Measurements from ENCODE around the gene CLEC2D.

The CLEC2D gene

DNA sequence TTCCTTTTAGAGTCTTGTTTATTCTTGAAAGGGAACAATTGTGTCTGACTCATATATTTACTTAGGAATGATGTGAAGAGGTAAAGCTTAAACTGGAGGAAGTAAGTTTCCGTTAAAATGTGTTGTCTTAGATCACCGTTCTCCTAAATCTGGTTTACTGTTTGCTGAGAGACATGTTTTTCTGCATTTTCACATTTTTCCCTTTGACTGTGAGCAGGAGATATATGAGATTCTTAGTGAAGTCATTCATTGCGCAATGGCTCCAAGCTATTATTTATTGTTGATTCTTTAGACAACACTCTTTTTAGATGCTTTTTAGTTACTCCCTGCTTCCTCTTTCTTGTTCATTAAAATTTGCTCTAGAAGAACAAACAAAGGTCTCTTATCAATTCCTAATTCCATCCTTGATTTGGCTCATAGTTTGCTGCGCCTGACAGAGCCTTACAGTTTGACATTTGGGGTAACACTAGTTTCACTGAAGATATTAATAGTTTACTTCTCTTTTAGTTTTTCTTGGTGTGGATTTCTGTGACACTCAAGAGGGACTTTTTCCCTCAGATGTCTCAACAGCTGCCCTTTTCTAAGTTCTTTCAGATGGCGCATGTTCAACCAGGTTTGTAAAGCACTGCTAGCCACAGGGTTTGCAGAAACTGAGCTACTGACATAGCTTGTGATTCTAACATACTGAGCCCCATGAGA is 52.0 kb downstream of the CLEC2D start:
- Histone ChIP-seq H2BK5ac (ENCODE audit: low read depth, low read length, poor library complexity, severe bottlenecking) (no peak overlapping the region), H3K4me1 (ENCODE audit: control insufficient read depth, insufficient read depth, low read depth, low read length) (no peaks in the 10 kb centered on the region), H3K23ac (ENCODE audit: low read length in 2 of 2) (no peak overlapping the region), H2BK12ac (ENCODE audit: low read length in 2 of 2) (no peak overlapping the region), H2AK5ac (ENCODE audit: low read length, severe bottlenecking) (no peak overlapping the region), H3K4me3 (ENCODE audit: insufficient read depth in 1 of 2, low read depth in 1 of 2, low read length in 2 of 2) (no peak overlapping the region), H3K4ac (ENCODE audit: low read depth in 1 of 2, low read length in 2 of 2) (no peak overlapping the region), H2AFZ (ENCODE audit: low read depth, low read length) (no peak overlapping the region), H3K14ac (ENCODE audit: low read length in 2 of 2) (no peak overlapping the region), H3K27ac (ENCODE audit: low read length, poor library complexity, severe bottlenecking) (no peak overlapping the region), H3K79me1 (replicated peaks; ENCODE audit: low read length, poor library complexity, severe bottlenecking) (no peaks in the 10 kb centered on the region), H3K4me2 (ENCODE audit: low read length, poor library complexity, severe bottlenecking) (no peak overlapping the region), H4K91ac (ENCODE audit: low read length) (no peak overlapping the region), H3K27me3 (ENCODE audit: control insufficient read depth in 1 of 2, insufficient read depth in 1 of 2, low read length in 2 of 2) (no peaks in the 10 kb centered on the region), H2BK15ac (ENCODE audit: low read depth, poor library complexity, severe bottlenecking) (no peak overlapping the region), H3K9me3 (ENCODE audit: control insufficient read depth, low read length) (no peaks in the 10 kb centered on the region), H3K9ac (ENCODE audit: low read length) (no peak overlapping the region), H3K18ac (ENCODE audit: low read depth in 1 of 2, low read length in 2 of 2) (no peak overlapping the region), H3K36me3 (ENCODE audit: control insufficient read depth in 1 of 2, insufficient read depth in 2 of 2, low read depth in 1 of 2, low read length in 2 of 2) (no peaks in the 10 kb centered on the region), H2BK120ac (ENCODE audit: low read depth, low read length) (no peak overlapping the region), H4K8ac (ENCODE audit: low read length) (no peak overlapping the region)
- peak; percentile 65 for DNase-seq
- 28% methylated on average over 4 of the region's 5 CpGs for whole genome bisulfite sequencing

DNA sequence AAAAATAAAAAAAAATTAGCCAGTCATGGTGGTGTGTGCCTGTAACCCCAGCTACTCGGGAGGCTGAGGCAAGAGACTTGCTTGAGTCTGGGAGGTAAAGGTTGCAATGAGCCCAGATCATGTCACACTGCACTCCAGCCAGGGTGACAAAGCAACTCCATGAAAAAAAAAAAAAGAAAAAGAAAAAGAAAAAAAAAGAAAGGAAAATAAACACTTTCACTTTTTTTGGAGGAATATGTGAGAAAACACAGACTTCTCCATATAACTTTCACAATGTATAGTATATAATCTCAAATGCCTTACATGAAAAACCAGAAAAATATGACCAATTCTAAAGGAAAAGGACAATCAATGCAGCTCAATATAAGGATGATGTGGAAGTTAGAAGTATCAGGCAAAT is 54.5 kb downstream of the CLEC2D start:
- no peaks in the 10 kb centered on the region for H3K9me3 ChIP-seq (ENCODE audit: control insufficient read depth, low read length)
- H3K4me3 ChIP-seq (ENCODE audit: insufficient read depth in 1 of 2, low read depth in 1 of 2, low read length in 2 of 2): no peak overlapping the region
- H3K27ac ChIP-seq (ENCODE audit: low read length, poor library complexity, severe bottlenecking): no peak overlapping the region
- H3K4ac ChIP-seq (ENCODE audit: low read depth in 1 of 2, low read length in 2 of 2): no peak overlapping the region
- no peaks in the 10 kb centered on the region for H3K36me3 ChIP-seq (ENCODE audit: control insufficient read depth in 1 of 2, insufficient read depth in 2 of 2, low read depth in 1 of 2, low read length in 2 of 2)
- no peak overlapping the region for H3K23ac ChIP-seq (ENCODE audit: low read length in 2 of 2)
- H2BK5ac ChIP-seq (ENCODE audit: low read depth, low read length, poor library complexity, severe bottlenecking): no peak overlapping the region
- H3K14ac ChIP-seq (ENCODE audit: low read length in 2 of 2): no peak overlapping the region
- H3K9ac ChIP-seq (ENCODE audit: low read length): no peak overlapping the region
- H3K4me2 ChIP-seq (ENCODE audit: low read length, poor library complexity, severe bottlenecking): no peak overlapping the region
- H3K4me1 ChIP-seq (ENCODE audit: control insufficient read depth, insufficient read depth, low read depth, low read length): no peaks in the 10 kb centered on the region
- H2BK15ac ChIP-seq (ENCODE audit: low read depth, poor library complexity, severe bottlenecking): no peak overlapping the region
- no peak overlapping the region for H3K18ac ChIP-seq (ENCODE audit: low read depth in 1 of 2, low read length in 2 of 2)
- no peak overlapping the region for H2BK120ac ChIP-seq (ENCODE audit: low read depth, low read length)
- H2BK12ac ChIP-seq (ENCODE audit: low read length in 2 of 2): no peak overlapping the region
- H3K27me3 ChIP-seq (ENCODE audit: control insufficient read depth in 1 of 2, insufficient read depth in 1 of 2, low read length in 2 of 2): no peaks in the 10 kb centered on the region
- no peak for DNase-seq
- no peak overlapping the region for H2AFZ ChIP-seq (ENCODE audit: low read depth, low read length)
- no peaks in the 10 kb centered on the region for H3K79me1 ChIP-seq (replicated peaks; ENCODE audit: low read length, poor library complexity, severe bottlenecking)
- no peak overlapping the region for H2AK5ac ChIP-seq (ENCODE audit: low read length, severe bottlenecking)
- no peak overlapping the region for H4K8ac ChIP-seq (ENCODE audit: low read length)
- no peak overlapping the region for H4K91ac ChIP-seq (ENCODE audit: low read length)
- 100% methylated on average over 1 of the region's 1 CpG for WGBS

DNA sequence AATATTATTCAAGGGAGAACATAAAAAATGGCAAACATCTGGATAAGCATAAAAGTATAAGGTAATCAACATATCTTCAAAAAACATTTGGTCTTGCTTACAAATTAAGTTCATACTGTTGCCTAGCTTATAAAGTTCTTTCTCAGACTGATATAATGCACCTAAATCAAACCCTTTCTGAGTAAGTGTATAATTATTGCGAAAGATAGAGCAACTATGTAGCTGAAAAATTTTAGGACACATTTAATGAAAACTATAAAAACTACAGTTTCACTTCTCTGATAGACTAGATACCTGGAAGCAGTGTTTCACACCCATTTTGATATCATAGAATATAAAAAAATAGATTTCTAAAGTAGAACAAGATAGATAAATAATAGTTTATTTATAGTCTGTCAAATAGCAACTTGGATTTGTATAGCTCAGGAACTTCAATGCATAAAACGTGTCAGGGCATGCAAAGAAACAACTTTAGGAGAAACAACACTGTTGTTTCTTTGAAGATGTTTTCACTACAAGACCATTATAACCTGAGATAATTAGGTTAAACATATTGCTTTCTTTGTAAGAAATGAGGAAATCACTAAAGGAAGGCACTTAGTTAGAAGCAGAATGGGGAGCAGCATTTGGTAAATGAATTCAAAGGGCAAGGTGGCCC is 55.8 kb downstream of the CLEC2D start:
- Histone ChIP-seq H3K4me1 (ENCODE audit: control insufficient read depth, insufficient read depth, low read depth, low read length) (no peaks in the 10 kb centered on the region), H3K9me3 (ENCODE audit: control insufficient read depth, low read length) (no peaks in the 10 kb centered on the region), H3K27ac (ENCODE audit: low read length, poor library complexity, severe bottlenecking) (no peak overlapping the region), H2BK12ac (ENCODE audit: low read length in 2 of 2) (no peak overlapping the region), H3K14ac (ENCODE audit: low read length in 2 of 2) (no peak overlapping the region), H3K4me2 (ENCODE audit: low read length, poor library complexity, severe bottlenecking) (no peak overlapping the region), H3K4me3 (ENCODE audit: insufficient read depth in 1 of 2, low read depth in 1 of 2, low read length in 2 of 2) (no peak overlapping the region), H3K23ac (ENCODE audit: low read length in 2 of 2) (no peak overlapping the region), H2AFZ (ENCODE audit: low read depth, low read length) (no peak overlapping the region), H3K18ac (ENCODE audit: low read depth in 1 of 2, low read length in 2 of 2) (no peak overlapping the region), H3K27me3 (ENCODE audit: control insufficient read depth in 1 of 2, insufficient read depth in 1 of 2, low read length in 2 of 2) (no peaks in the 10 kb centered on the region), H2AK5ac (ENCODE audit: low read length, severe bottlenecking) (no peak overlapping the region), H4K8ac (ENCODE audit: low read length) (no peak overlapping the region), H2BK15ac (ENCODE audit: low read depth, poor library complexity, severe bottlenecking) (no peak overlapping the region), H3K9ac (ENCODE audit: low read length) (no peak overlapping the region), H3K79me1 (replicated peaks; ENCODE audit: low read length, poor library complexity, severe bottlenecking) (no peaks in the 10 kb centered on the region), H3K36me3 (ENCODE audit: control insufficient read depth in 1 of 2, insufficient read depth in 2 of 2, low read depth in 1 of 2, low read length in 2 of 2) (no peaks in the 10 kb centered on the region), H4K91ac (ENCODE audit: low read length) (no peak overlapping the region), H3K4ac (ENCODE audit: low read depth in 1 of 2, low read length in 2 of 2) (no peak overlapping the region), H2BK120ac (ENCODE audit: low read depth, low read length) (no peak overlapping the region), H2BK5ac (ENCODE audit: low read depth, low read length, poor library complexity, severe bottlenecking) (no peak overlapping the region)
- no peak for DNase-seq
- WGBS: no CpG with 5 or more reads among the region's 2 CpGs

DNA sequence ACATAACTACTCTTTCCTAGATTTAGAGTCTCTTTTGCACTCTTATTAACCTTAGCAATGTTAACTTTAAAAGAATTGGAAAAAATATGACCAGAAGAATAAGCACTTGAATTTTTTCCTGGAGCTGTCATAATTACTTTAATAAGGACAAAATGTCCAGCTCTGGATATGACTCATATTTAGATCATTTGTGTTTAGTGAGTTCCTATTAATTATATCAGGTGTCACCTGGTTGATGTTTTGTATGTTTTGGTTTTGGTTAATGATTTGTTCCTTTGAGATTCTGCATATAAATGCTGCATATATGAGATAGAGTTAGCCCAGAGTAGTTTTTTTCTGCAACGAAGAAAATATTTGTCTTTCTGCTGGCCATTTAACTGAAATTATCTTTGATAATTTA is 58.3 kb downstream of the CLEC2D start:
- WGBS: no CpG with 5 or more reads among the region's 1 CpG
- no peak overlapping the region for H3K18ac ChIP-seq (ENCODE audit: low read depth in 1 of 2, low read length in 2 of 2)
- H3K23ac ChIP-seq (ENCODE audit: low read length in 2 of 2): no peak overlapping the region
- DNase-seq: no peak
- H4K8ac ChIP-seq (ENCODE audit: low read length): no peak overlapping the region
- H2AFZ ChIP-seq (ENCODE audit: low read depth, low read length): no peak overlapping the region
- no peak overlapping the region for H3K4me3 ChIP-seq (ENCODE audit: insufficient read depth in 1 of 2, low read depth in 1 of 2, low read length in 2 of 2)
- H2BK120ac ChIP-seq (ENCODE audit: low read depth, low read length): no peak overlapping the region
- H3K36me3 ChIP-seq (ENCODE audit: control insufficient read depth in 1 of 2, insufficient read depth in 2 of 2, low read depth in 1 of 2, low read length in 2 of 2): no peaks in the 10 kb centered on the region
- H3K4me1 ChIP-seq (ENCODE audit: control insufficient read depth, insufficient read depth, low read depth, low read length): no peaks in the 10 kb centered on the region
- H3K9ac ChIP-seq (ENCODE audit: low read length): no peak overlapping the region
- no peaks in the 10 kb centered on the region for H3K27me3 ChIP-seq (ENCODE audit: control insufficient read depth in 1 of 2, insufficient read depth in 1 of 2, low read length in 2 of 2)
- H3K27ac ChIP-seq (ENCODE audit: low read length, poor library complexity, severe bottlenecking): no peak overlapping the region
- H3K9me3 ChIP-seq (ENCODE audit: control insufficient read depth, low read length): no peaks in the 10 kb centered on the region
- H2BK12ac ChIP-seq (ENCODE audit: low read length in 2 of 2): no peak overlapping the region
- H2AK5ac ChIP-seq (ENCODE audit: low read length, severe bottlenecking): no peak overlapping the region
- H2BK5ac ChIP-seq (ENCODE audit: low read depth, low read length, poor library complexity, severe bottlenecking): no peak overlapping the region
- no peak overlapping the region for H3K4me2 ChIP-seq (ENCODE audit: low read length, poor library complexity, severe bottlenecking)
- H4K91ac ChIP-seq (ENCODE audit: low read length): no peak overlapping the region
- no peak overlapping the region for H3K14ac ChIP-seq (ENCODE audit: low read length in 2 of 2)
- H2BK15ac ChIP-seq (ENCODE audit: low read depth, poor library complexity, severe bottlenecking): no peak overlapping the region
- H3K4ac ChIP-seq (ENCODE audit: low read depth in 1 of 2, low read length in 2 of 2): no peak overlapping the region
- no peaks in the 10 kb centered on the region for H3K79me1 ChIP-seq (replicated peaks; ENCODE audit: low read length, poor library complexity, severe bottlenecking)

Measured in mesenchymal stem cell (in vitro differentiated cells and primary cell).